HG03097 (cell line): ENCODE data around the gene AP3B2.
"Not testable (repeated sequence)": the region's sequence is repeated elsewhere in the genome, so short reads cannot be mapped to it uniquely, and the experiment has no call there.

Source experiments
- ATAC-seq: cut with Tn5 transposase; IDR thresholded peaks from one replicate; pipeline ENCODE4 v1.9.1; 2021; ENCODE audit not compliant: unreplicated experiment, low FRiP score

Gene AP3B2

DNA sequence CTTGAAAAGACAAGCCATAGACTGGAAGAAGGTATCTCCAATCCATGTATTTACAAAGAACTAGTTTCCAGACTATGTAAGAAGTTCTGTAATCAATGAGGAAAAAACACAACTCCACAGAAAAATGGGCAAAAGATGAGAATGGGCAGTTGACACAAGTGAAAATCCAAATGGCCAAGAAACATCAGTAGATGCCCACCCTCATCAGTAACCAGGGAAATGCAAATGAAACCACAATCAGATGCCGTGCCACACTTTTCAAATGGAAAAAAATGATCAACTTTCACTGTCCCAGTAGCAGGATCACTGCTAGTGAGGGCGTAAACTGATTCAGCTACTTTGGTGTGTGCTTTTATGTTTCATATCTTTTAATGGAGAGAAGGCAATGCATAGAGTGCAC is 58.0 kb downstream of the AP3B2 start:
- no peak for ATAC-seq

DNA sequence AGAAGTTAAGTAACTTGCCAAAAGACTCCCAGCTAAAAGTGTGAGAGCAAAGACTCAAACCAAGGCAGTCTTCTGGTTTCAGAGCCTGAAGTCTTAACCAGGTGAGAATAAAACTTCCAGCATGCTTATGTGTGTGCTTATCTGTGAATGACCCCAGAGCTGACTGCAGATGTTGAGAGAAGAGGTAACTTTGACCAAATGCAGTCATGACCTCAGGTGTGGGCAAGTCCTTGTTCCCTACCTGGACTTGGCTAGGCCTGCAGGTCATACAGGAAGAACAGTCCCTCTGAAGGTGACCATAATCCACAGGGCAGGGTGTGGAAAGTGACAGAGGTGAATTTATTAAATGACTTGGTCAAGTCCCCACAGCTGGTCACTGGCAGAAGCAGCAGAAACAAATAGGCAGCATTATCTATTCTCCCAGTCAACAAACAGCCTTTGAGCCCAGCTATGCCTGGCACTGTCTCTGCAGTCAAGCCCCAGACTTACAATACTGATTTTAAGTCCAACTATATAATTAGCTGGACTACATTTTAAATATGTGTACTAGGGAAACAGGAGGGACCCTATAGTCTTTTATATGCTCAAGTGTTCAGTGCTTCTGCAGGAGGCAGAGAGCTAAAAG is 59.5 kb downstream of the AP3B2 start:
- no peak for ATAC-seq

DNA sequence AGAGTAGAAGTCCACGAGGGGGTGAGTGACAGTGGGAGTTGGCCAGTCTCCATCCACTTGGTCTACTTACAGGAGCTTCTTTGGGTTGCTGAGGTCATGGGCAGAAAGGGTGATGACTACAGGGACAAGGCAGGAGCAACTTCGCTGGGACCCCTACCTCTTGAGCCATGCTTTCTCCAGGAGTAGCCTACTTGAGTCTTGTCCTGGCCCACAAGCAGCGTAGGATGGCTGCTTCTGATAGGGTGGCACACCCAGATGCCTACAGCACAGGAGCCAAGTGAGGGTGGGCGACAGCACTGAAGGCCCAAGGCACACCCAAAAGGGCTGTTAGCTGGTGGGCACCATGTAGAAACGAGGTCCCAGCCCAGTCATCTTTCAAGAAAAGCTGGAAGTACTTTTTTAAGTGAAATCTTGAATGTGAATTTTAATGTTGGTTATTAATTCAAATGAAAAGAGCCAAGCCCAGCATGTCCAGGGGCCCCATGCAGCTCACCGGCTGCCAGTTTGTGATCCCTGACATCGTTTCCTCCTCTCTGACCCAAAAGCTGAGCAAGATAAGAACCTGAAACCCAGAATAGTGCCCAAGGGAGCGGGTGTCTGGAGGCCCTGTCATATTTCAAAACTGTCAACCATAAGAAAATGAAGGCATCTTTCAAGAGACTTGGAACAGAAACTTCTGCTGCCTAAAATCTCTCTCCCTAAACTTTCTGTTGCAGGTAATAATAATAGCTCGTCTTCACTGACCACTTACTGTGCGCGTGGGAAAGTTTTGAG is 60.3 kb downstream of the AP3B2 start:
- no peak for ATAC-seq

DNA sequence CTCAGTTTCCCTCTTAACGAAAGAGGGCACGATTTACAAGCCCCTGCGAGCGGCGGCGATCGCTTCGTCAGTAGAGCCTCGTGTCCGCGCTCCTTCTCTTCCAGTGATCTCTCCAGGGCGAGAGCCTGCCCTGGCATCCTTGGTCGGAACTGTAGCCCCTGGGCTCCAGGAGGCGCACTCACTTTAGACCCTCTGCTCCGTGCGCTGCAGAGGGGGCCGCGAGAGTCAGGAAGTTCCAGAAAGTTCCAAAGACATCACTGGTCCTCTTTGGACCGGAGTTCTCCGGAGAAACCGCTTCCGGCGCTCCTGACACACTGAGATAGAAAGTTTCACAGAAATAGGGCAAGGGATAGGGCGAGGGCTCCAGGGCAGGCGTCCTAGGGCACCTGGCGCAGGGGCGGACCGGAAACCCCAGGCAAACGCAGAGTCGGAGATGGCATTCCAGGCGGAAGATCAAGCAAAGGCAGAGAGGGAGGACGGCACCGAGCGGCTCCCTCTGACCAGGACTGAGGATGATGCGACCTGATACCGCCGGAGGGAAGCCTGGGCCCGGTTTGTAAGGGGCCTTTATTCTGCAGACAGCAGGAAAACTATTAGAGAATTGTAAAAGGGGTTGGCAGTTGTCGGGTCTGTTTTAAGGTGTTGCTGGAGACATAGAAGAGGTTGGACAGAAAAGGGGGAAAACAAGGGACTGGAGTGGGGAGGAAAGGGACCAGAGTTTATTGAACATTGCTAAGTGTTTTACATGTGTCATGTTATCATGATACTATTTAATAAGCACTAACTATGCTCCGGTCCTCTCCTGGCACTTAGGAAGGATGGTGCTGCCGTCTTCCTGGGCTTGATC is 61.2 kb downstream of the AP3B2 start:
- ATAC-seq, result no peak

DNA sequence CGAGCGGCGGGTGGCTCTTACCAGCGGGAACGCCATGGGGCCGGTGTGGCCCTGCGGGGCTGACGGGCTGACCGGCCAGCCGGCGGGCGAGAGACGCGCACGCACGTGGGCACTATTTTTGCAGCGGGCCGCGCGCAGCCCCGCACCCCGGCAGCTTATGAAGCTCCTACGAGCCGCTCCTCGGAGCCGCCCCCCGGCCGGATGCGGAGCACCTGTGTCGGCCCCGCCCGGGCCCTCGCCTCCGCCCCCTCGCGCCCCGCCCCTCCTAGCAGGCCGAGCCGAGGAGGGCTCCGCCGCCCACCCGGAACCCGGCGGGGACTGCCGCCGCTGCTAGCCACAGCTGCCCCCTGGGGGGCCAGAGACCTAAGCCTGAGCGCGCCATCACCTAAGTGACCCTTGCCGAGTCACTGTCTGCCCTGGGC is 61.8 kb downstream of the AP3B2 start:
- no peak for ATAC-seq

DNA sequence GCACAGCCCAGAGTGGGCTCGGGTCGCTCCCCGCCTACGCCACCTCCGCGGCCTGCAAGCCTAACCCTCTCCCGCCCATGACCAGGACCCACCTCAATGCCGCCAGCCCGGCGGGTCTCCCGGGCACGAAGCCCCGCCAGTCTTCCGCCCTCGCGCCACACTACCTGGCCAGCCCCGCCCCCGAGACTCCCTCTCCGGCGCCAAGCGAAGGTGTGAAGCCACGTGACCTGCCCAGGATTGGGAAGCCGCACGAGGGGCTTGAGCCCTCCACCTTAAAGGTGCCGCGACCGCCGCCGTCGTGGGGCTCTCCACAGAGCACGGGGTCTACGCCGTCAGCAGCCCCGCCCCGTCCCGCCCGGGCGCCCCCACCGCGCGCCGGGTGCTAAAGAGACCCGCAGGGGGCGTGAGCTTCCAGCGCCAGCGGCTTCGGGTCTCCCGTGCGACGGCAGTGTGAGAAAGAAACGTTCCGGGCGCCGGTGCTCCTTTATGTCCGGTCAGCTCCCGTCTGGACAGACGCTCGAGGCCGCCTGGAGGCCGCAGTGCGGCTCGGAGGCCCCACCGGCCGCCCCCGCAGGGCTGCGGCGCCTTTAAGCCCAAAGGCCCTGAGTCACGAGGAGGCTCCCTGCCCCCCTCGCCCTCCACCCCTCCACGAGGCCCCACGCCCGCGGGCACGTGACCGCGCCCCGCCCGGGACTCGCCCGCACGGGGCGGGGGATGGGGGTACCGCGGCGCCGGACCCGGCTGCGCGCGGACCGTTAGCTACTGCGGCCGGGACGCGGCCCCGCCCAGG is 62.4 kb downstream of the AP3B2 start, which contains the start of gene CPEB1:
Gene CPEB1 (minus strand): TSS at position 319 of the 790 bp plus-strand sequence. CDS start 18,904 bp downstream, outside the sequence.
- no peak for ATAC-seq

DNA sequence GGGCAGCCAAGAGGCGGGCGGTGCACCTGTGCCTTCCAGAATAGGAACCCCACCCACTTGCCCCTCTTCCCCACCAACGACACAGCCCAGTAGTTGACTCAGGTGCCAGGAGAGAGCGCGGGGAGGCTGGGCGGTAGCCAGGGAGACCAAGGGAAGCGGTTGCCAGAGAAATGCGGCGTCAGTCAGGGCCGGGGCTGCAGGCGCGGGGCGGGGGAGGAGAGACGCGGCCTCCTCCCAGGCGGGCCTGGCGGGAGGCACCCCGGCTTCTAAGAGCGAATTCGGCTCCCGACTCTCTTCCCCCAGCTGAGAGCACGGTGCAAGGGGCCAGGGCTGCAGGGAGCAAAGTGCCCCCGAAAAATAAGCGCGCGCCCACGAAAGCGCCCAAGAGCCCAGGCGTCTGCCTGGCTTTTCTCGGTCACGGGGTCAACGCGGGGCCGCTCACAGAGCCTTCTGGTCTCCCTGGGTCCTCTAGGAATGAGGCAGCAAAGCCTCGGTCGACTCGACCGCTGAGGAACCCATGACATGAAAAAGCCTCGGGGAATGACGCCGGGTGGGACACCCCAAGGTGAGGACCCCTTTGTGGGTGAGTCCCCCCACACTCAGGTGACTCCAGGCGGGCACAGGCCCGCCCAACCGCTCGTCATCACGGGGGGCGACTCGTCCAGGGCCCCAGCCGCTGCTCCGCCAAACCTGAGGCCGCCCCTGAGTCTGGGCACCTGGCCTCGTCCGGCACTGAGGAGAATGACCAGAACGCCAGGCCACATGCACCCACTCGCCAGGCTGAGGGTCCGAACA is 63.2 kb downstream of the AP3B2 start:
- no peak for ATAC-seq

DNA sequence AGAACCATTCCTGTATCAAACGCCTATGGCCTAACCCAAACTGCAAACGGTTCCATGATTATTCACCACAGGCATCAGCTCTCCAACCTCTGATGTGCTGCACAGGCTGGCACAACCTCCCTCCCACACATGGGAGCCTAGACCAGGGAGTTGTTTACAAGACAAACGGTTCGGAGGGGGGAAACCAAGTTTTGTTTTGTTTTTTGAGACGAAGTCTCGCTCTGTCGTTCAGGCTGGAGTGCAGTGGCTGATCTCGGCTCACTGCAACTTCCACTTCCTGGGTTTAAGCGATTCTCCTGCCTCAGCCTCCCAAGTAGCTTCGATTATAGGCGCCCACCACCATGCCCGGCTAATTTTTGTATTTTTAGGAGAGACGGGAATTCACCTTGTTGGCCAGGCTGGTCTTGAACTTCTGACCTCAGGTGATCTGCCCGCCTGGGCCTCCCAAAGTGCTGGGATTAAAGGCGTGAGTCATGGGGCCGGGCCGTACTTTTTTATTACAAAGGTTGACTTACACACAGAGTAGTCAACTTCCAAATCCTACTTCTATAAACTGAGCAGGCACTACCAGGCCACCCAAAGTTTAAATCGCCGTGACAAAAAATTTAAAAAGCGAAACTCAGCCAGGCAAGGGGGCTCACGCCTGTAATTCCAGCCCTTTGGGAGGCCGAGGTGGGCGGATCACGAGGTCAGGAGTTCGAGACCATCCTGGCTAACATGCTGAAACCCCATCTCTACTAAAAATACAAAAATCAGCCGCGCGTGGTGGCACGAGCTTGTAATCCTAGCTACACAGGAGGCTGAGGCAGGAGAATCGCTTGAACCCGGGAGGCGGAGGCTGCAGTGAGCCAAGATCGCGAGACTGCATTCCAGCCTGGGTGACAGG is 64.5 kb downstream of the AP3B2 start:
- not testable (repeated sequence) for ATAC-seq

DNA sequence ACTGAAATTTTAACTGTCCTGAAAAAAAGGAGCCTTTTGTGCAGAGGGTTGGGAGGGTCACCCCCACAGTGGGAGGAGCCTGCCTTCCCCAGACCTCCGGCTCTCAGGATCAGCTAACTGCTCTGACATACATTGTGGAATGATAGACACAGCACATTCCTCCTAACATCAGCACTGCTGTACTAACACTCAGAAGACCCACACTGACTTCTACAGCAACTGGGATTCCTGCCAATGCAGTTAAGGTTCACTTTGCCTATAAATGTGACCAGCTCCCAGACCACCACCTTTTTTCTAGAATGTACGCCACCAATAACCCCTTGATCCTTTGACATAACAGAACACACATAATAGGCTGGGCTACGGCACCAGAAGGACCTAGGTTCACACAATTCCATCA is 65.7 kb downstream of the AP3B2 start:
- no peak for ATAC-seq

DNA sequence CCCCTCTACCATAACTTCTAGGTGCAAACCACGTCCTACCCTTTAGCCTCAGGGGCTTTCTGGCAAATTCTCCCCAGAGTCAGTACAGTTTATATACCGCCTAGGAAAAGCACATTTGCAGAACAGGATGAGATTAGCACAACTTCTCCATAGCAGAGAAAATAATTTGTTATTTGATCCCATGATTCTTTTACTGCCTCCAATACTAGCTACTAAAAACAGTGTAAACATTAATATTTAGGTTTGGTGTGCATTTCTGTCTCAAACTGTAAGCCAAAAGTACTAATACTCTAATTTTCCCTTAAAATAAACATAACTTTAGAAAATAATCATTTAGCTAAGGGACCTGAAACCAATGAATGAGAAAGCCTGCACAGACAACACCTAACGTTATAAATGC is 67.0 kb downstream of the AP3B2 start:
- no peak for ATAC-seq

DNA sequence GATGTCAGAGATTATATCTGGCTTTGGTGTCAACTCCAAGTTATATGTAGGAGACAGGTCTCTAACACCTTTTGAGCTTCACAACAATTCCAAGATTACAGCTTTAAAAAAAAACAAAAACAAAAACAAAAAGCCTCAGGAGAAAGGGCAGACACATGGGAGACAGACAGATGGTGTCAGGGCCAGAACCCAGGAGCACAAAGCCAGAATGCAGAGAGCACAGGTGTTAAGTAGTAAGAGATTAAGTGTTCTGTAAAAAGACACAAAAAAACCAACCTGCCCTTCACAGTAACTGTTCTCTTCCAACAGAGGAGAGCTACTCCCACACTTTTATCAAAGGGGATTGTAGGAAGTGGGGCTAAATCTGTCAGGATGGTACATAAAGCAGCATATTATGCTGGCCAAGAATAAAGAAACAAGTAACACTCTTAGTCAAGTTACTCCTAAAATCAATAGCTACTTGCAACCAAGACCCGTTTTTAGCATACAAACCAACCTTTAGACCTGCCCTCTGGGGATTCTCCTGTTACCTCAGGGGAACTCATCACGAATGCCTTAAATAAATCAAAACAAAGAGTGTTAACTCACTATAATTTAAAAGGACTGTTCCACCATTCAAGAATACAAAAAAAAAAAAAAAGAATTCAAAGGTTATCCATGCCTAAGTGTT is 68.4 kb downstream of the AP3B2 start:
- no peak for ATAC-seq

DNA sequence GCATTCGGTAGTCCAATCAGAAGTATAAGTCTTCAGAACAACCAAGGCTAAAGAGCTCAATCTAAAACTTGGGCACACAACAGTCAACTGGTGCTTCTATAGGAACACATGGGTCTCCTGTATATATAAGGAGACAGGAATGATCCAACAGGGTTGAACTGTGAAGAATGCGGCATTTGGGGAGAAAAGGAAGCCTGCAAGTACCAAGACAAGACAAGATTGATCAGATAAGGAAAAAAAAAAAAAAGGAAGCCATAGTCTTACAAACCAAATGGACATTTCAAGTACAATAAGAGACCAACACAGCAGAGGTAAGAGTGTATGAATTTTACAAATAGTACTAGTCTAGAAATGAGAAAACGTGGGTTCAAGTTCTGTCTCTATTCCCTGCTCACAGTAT is 69.0 kb downstream of the AP3B2 start:
- no peak for ATAC-seq

DNA sequence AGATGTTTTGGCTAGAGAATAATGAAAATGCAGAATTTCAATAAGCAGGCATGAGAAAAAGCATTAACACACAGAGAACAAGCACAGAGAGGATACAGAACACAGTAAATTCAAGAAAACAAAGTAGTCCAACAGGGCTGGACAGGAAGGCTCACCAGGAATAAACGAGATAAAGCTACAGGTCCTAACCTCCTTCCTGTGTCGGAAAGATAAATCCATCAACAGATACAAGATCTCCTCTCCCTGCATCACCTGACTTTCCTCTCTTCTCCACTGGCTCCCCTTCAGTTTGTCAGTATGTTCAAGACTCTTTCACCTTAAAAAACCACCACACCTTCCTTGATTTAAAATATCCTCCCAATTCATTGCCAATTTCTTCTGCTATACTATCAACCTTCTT is 73.9 kb downstream of the AP3B2 start:
- no peak for ATAC-seq

DNA sequence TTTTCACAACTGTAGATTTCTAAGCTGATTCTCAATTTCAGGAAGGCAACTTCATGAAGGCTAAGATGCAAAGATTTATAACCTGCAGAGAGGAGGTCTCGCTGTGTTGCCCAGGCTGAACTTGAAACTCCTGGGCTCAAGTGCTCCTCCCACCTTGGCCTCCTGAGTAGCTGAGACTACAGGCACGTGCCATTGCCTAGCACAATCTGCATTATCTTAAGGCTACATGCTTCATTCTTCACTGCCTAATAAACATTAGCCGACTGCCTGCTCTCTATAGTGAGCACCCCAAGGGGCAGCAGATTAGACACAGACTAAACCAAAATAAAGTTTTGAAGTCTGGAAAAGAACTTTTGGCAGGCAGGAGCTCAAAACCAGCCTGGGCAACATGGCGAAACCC is 79.6 kb downstream of the AP3B2 start:
- no peak for ATAC-seq

DNA sequence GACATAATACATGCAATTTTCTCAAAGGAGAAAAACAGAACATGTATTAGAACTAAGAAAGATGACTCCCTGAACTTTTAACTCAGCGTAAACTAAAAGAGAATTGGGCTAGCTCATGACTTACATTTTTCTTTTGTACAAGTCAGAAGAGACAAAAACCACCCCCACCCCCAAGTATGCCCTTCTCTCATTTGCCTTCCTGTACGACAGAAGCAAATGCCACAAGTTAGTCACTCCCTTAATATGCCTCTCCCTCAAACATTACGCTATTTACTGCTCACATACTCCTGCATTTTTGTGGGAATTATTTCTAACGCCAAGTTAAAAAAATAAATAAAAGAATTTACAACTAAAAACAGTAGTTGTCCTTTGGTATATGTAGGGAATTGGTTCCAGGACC is 84.5 kb downstream of the AP3B2 start:
- ATAC-seq, result no peak

DNA sequence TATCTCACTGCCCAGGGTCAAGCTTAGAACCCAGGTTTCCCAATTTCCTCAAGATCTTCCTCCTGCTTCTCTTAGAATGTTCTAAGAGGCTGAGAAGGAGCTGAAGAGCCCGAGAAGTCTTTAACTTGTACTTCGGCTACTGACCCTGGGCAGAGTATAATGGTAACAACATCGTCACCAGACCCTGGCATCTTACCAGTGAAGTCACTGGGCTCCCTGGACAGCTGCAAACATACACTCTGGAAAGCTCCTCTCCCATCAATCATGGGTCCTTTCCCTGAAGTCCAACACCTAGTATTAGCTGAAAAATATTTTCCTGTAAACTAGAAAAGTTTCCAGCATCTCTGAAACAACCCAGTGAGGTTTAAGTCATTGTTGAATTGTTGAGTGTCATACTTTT is 85.2 kb downstream of the AP3B2 start:
- no peak for ATAC-seq

DNA sequence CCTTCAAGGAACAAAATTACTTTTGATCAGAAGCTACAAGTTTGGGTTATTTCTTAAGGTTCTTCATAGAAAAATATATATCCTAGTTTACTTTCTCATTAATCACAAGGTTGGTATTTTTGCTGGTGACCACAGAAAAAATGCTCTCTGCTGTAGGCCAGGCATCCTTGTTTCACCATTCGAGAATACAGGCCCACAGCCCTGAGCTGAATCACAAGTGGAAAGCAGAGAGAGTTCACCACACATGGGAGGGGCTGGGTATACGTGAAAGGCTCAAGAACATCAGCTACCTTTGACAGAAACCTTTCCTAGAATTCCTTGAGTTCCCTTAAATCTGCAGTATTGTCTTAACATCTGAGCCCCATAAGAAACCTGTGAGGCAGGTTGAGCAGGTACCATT is 85.7 kb downstream of the AP3B2 start:
- no peak for ATAC-seq

DNA sequence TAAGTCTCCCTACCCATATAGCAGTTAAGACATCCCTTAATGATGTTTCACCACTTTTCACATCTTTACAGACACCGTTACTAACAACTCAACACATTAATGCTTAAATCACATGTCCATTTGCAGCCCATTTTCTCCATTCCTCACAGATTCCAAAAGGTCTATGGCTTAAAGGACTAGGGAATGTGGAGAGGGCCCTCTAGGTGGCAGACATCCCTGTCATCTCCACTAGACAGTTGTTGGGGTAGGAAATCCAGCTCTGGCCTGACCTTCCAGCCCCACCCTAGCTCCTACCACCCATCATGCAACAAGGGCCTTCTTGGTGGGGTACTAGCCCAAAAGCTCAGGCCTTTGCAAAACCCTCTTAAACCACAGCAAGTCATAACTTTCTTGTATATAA is 87.7 kb downstream of the AP3B2 start:
- ATAC-seq, result no peak
